Activated CD8-positive, alpha-beta memory T cell treated with anti-CD3 and anti-CD28 coated beads for 24 hours (primary cell): ENCODE measurements around the gene MICU1.

Source experiments
- DNase-seq: peaks from one replicate; pipeline ENCODE4 v3.0.0-alpha.2; 2020

The MICU1 gene

DNA sequence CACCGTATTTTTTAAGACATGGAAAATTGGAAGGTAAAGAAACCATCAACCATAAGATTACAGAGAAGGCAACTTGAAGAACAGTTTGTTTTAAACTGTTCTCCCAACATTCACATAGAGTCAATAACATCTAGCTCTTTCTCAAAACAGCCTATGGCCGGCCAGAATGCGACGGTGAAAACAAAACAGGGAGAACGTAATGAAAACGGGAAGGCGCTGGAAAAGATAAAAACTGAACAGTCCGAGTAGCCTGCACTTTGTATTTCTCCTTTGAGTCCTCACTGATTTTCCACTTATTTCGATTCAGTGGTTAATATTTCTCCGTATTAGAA lies 637 bp downstream of the MICU1 start:
- DNase-seq, result no peak

DNA sequence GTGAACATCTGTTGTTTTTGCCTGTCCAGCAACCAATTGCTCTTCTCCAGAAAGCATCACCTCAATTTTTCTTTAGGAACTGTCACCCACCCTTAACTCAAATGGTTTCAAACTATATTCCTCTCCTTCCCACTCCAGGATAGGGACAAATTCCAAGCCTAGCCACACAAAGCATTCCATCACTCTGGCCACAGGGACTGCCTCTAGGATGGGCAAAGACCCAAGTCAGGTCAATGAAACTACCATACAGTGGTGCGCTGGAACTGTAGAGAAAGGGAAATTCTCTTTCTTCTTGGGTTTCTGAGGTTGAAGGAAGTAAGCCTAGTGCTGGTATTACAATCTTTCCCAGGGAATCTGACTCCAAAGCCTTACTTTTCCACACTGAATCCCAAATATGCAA lies 3.6 kb downstream of the MICU1 start:
- DNase-seq, result no peak

DNA sequence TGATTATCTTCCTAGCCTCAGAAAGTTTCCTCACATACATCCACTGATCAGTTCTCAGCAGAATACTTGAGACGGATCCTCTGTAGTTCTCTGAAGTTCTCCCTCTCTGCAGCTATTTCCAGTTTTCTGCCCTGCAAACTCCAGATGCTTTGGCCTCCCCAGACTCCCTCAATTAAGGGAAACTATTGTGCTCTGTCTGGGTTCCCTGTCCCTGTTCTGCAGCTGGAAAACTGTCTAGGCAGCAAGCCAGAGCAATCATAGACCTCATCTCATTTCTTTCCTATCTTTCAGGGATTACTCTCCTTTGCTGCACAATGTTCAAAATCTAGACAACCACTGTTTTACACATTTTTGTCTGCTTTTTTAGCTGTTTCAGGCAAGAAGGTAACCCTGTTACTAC lies 9.2 kb downstream of the MICU1 start:
- no peak for DNase-seq

DNA sequence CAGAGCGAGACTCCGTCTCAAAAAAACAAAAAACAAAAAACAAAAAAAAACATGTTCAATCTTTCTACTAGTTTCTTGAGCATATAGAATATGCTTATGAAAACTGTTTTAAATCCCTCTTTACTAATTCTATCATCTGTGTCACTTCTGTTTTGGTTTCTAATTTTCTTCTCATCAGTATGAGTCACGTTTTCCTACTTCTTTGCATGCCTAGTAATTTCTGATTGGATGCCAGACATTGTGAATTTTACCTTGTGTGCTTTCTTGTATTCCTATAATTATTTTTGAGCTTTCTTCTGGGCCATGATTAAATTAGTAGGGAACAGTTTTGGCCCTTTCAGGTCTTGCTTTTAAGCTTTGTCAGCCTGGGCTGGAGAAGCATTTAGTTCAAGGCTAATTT lies 9.9 kb downstream of the MICU1 start:
- no peak for DNase-seq

DNA sequence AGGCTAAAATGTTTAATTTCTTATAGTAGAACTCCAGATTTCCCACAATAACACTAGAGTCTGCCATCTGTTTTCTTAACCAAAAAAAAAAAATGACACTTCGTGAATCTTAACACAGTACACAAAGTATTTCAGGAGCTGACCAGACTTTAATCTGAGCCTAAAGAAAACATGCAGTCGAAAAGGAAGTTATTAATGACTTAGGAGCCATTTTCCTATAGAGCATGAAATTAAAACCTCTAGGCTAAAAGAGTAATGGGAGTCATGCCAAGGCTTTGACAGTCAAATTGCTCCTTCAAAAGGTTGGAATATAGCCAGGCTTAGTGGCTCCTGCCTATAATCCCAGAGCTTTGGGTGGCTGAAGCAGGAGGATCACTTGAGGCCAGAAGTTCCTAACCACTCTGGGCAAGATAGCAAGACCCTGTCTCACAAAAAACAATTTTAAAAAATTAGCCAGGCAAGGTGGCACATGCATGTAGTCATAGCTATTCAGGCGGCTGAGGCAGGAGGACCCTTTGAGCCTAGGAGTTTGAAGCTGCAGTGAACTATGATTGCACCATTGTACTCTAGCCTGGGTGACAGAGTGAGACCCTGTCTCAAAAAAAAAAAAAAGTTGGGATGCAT lies 13.6 kb downstream of the MICU1 start:
- DNase-seq, result no peak

DNA sequence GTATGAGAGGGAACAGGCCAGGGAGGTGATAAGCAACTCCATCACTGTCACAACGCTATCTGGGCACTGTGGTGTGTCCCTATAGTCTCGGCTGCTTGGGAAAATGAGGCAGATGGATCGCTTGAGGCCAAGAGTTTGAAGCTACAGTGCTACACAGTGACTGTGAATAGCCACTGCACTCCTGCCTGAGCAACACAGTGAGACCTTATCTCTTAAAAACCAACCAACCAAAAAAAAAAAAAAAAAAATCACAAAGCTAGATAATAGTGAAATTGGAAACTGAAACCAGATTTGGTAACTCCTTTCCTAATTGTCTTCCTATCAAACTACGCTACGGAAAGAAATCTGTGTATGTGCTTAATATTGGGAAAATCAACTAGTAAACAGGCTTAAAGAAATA lies 14.1 kb downstream of the MICU1 start:
- no peak for DNase-seq

DNA sequence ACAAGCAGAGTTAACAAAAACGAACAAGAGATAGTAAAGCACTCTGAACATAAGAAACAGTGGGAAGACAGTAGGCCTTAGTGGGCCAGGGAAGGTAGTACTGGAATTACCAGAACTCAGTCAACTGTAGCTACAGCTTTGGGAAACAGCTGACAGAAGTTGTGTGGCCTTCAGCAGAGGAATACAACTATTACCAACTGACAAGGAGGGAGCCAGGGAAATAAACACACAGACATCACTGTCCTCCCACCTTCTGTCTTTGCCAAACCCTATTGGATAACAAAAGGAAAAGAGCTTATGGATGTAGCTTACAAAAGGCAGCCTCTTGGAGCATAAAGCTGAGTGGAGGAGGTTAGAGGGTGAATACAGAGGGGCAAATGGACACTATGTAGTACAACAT lies 15.4 kb downstream of the MICU1 start:
- DNase-seq, result no peak

DNA sequence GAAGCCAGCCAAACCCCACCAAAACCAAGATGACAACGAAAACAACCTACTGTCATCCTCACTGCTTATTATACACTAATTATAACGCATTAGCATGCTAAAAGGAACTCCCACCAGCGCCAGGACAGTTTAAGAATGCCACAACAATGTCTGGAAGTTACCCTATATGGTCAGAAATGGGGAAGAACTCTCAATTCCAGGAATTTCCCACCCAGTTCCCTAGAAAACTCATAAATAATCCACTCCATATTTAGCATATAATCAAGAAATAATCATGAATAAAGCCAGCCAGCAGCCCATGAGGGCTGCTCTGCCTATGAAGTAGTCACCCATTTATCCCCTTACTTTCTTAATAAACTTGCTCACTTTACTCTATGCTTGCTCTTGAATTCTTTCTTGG lies 20.8 kb downstream of the MICU1 start:
- DNase-seq, result no peak

DNA sequence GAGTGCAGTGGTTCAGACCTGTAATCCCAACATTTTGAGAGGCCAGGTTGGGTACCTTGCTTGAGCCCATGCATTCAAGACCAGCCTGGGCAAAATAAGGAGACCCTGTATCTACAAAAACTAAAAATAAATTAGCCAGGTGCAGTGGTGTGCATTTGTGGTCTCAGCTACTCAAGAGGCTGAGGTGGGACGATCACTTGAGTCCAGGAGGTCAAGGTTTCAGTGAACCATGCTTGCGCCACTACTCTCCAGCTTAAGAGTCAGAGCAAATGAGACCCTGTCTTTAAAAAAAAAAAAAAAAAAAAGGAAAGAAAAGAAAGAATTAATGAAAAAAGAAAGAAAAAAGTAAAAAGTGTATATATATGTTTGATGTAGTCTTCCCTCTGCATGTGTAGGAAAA lies 24.7 kb downstream of the MICU1 start:
- DNase-seq, result no peak

DNA sequence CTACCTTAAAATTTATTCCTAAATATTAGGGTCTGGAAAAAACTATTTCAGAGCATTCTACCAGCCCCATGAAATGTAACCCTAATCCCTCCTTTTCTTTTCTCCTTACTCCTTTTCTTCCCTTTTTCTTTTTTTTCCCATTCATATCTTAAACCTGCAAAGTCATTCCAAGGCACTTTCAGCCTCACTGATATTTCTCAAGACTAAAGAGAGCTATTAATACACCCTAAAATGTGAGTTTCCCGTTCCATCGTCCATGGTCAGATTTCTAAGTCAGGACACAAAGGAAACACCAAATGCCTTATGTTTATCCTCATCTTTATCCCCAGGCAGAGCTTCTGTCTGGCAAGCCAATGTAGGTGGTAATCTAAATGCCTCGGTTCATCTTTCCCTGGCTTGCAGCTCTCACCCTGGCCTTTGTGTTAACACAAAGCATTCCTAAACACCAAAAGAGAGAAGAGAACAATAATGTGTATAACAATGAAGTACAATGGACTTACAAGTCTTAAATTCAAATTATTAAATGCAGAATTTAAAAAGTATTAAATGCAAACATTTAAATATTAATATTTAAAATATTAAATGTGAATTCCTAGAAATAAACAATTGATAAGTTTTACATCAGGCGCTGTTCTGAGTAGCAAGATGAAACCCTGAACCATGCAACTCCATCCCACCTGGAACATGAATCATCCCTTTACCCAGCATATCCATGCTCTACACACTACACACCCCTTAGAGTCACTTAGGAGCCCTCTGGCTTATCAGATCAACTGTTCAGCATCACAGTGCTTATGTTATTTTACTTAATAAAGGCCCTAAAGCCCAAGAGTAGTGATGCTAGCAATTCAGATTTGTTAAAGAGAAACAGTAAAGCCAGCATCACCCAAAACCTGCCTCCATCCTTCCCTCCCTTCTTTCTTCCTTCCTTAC lies 26.8 kb downstream of the MICU1 start:
- no peak for DNase-seq

DNA sequence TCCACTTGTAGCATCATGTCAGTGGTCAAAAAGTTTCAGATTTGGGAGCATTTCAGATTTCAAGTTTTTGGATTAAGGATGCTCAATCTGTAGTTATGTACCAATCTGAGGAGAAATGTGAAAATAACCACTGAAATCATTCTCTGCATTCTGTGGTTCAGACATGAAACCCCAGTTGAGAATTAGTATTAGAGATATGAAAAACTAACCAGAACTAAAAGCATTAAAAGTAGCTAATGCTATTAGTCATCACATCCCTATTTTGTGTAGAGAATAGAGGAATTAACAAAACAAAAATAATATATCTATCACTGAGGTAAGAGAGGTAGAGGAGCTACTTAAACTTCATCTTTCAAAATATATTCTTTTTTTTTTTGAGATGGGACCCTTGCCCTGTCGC lies 28.0 kb downstream of the MICU1 start:
- no peak for DNase-seq

DNA sequence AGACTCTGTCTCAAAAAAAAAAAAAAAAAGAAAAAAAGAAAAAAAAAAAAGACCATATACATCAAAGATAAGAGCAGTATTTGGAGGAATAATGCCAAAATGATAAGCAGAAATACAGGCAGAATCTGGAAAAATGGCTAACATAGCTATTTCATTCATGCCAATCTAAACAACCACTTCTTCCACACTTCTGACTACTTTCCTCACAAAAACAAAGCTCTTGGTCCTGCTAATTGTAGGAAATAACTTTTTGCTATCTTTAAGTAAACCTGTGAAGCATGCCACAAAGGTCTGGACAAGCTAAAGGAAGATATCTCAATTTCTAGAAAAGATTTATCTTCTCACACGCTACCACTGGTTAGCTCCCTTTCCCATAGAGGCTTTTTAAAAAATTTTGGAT lies 30.4 kb downstream of the MICU1 start:
- no peak for DNase-seq

DNA sequence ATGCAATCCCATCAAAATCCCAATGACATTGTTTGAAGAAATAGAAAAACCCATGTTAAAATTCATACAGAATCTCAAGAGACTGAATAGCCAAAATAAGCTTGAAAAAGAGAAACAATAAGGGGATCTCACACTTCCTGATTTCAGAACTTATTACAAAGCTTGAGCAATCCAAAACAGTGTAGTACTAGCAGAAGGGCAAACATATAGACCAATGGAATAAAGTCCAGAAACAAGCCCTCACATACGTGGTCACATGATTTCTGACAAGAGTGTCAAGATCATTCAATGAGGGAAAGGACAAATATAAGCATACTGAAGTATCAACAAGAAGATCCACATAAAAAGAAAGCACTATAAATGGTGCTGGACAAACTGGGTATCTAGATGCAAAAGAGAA lies 31.9 kb downstream of the MICU1 start:
- no peak for DNase-seq

DNA sequence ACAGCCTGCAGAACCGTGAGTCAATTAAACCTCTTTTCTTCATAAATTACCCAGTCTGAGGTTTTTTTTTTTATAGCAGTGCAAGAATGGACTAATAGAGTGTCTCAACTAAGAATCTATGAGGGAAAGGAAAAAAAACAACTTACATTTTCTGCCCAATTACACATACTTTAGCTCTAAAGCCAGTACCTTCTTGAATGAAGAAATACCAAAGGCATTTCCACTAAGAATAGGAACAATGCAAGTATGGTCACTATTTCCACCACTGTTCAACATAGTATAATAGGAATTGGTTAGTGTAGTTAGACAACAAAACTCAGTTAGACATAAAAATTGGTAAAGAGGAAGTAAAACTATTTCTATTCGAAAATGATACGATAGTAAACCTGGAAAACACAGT lies 37.6 kb downstream of the MICU1 start:
- no peak for DNase-seq

DNA sequence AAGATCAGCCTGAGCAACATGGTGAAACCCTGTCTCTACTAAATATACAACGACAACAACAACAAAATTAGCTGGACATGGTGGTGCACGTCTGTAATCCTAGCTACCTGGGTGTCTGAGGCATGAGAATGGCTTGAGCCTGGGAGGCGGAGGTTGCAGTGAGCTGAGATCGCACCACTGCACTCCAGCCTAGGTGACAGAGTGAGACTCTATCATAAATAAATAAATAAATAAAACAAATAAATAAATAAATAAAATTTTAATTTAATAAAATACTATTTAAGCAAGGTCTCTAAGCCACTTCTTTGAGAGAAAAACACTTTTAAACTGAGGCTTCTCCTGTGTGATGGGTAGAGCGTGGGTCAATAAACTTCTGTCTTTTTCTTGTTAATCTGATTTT lies 38.3 kb downstream of the MICU1 start:
- no peak for DNase-seq

DNA sequence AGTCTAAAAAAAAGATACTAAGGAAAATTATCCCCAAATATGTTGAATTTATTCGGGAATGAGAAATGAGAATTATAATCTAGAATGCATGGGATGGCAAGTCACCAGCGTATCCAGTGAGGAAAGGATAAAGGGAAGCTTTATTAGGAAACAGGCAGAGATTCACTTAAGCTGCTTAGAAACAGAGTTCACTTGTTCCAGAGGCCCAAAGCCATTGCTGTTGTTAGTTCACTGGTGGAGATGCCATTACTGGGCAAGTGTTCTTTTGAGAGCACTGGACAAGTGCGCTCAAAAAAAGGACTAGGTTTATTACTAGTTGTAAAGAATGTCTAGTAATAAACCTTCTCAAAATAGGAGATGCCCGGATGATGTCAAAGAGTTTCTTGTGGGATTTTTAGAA lies 51.2 kb downstream of the MICU1 start:
- DNase-seq, result no peak

DNA sequence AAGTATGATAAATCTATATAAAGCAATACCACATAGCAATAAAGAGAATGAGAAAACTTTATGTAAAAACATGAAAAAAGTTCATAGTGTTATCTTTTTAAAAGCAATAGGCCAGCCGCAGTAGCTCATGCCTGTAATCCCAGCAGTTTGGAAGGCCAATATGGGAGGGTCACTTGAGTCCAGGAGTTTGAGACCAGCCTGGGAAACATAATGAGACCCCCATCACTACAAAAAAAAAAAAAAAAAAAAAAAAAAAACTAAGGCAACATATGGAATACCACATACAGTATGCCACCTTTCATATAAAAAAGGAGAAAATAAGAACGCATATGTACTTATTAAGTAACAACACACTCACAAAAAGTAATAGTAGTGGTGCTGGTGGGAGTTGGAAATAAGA lies 52.8 kb downstream of the MICU1 start:
- no peak for DNase-seq

DNA sequence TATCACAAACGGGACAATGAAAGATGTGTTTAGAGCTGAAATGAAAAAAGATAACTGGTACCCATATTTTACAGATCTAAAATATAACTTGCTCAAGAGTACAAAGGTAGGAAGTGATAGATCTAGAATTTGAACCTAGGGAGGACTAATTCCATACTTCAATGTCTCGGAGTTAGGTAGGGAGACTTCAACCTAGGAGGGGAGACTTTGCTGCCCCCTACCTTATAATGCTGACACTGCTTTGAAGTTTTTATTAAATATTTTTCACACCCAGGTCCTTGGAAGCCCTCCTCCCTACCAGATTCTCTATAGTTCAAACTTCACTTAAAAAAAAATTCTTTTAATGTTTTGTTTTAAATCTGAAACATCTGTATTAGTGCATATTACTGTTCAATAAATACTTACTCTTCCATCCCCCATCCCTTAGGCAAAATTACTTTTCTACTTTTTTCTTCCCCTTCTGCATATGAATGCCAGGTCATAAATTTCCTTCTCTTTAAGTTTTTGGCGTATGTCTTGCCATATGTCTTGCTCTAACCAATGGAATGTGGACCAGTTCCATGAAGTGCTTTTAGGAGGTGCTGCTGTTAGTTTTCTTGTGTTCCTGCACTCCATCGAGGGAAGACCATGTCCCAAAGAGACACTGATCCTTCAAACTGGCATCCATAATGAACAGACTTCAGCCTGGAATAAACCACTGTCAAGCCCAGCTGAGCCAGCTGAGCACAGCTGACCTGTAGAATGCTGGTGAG lies 57.8 kb downstream of the MICU1 start:
- no peak for DNase-seq

DNA sequence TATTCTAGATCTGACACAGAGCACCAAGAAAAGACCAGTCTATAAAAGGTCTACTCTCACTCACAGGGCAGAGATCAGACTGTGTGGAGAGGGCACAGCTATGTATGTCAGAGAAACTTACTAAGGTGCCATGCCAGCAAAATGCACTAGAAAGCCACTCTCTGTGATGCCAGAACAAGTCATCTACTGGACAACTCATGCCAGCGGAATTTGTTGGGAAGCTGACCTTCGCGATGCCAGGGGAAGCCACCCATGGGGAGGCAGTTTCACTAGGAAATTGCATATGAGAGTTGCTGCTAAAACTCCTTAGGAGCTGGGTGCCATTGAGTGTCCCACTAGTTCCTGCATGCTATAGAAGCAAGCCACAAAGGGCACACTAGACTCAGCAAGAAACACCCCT lies 58.5 kb downstream of the MICU1 start:
- no peak for DNase-seq

DNA sequence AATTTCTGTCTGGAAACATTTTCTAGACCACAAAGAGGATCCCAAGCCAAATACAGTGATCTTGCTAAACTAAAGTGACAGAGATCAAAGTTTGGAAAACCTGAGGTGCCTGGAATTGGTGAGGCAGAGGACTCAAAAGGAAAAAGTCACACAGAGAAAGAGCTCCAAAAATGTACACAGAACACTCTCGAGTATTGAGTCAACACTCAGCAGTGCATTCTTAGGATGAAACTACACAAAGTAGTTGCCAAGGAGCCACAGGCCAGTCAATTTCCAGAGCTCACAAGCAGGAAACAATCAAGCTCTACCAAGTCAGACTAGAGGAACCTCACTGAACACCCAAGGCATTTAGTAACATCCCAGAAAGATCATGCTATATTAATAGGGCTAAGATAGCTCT lies 61.3 kb downstream of the MICU1 start:
- no peak for DNase-seq

DNA sequence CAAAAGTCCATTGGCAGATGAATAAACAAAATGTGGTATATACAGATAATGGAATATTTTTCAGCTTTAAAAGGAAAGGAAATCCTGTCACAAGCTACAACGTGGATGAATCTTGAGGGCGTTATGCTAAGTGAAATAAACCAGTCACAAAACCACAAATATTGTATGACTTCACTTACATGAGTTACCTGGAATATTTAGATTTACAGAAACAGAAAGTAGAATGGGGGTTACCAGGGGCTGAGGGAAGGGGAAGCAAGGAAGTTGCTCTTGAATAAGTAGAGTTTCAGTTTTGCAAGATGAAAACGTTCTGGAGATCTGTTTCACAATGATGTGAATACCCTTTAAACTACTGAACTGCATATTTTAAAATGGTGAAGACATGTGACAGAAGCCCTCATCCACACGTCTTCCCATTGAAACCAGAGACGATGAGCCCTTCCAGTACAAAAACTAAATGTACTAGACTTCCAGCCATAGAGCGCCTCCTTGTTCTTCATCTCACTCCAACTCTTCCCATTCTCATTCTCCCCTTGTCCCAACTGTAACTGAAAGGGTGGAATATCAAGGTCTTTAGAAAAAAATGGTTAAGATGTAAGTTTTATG lies 62.4 kb downstream of the MICU1 start:
- no peak for DNase-seq

DNA sequence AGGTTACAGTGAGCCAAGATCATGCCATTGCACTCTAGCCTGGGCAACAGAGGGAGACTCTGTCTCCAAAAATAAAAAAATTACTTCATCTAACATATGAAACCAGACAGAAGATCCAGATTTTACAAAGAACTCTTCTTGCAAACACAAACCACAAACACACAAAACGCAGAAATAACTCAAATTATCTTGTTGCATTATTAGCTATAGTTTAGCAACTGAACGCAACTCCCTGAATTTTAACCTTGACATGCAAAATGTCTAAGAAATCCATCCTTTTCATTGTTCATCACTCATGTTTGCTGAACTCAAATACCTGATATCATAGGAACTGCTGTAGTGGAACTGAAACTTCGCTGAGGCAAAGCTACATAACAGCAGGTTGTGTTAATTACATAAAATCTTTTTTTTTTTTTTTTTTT lies 64.1 kb downstream of the MICU1 start:
- DNase-seq, result no peak

DNA sequence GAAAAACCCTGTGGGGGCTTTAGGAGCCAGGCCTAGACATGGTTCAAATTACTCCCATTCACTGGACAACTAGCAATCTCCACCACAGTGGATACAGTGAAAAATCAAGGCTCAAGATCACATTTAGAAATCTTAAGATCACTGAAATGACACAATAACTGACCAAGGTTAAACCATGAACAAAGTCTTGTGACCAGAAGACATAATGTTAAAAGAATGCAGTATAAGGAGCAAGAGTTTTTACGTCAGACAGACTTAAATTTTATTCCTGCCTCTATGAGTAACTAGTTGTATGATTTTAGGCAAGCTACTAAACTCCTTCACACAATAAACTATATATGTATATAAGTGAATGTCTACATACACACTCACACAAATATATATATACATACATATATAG lies 68.5 kb downstream of the MICU1 start:
- no peak for DNase-seq

DNA sequence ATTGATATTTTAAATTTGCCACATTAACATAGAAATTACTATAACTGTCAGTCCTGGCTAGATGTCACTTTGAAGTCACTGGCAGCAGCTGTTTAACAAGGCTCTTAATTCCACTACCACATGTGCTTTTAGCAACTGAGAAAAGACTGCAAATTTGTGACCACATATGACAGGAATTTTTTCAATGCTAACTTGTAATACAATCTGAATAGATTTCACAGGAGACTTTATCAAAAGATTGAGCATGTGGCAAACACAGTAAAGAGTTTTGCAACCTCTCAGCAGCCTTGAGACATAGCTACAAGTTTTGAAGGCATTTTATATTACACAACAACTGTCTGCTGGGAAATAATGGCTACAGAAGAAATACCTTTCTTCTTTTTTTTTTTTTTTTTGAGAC lies 73.0 kb downstream of the MICU1 start:
- no peak for DNase-seq
